ENCODE results near the gene LRMDA.
A peak's percentile ranks its signal among the peaks of the same experiment; 100 is the strongest.

LRMDA gene

GRCh38 chr10:75978213-75978612 is 546.8 kb downstream of the LRMDA start:
- TF ChIP-seq CTCF (IDR thresholded peaks at IDR 0.05; ENCODE audit: low read depth, low read length, missing control alignments): no peak
- no peak overlapping the region for H3K4me3 ChIP-seq (ENCODE audit: low read depth, low read length)
- in situ Hi-C loops (cut with HindIII; ENCODE audit: low sequenced_read_pairs): no loop called here
- no peak for DNase-seq (ENCODE audit: low read depth)

GRCh38 chr10:75980419-75981002 is 549.1 kb downstream of the LRMDA start:
- no peak for TF ChIP-seq CTCF (IDR thresholded peaks at IDR 0.05; ENCODE audit: low read depth, low read length, missing control alignments)
- in situ Hi-C loops (cut with HindIII; ENCODE audit: low sequenced_read_pairs): no loop called here
- no peak for DNase-seq (ENCODE audit: low read depth)
- no peak overlapping the region for H3K4me3 ChIP-seq (ENCODE audit: low read depth, low read length)

GRCh38 chr10:75982611-75983369 is 551.4 kb downstream of the LRMDA start:
- H3K4me3 ChIP-seq (ENCODE audit: low read depth, low read length): no peak overlapping the region
- DNase-seq (ENCODE audit: low read depth): peak; percentile 67
- TF ChIP-seq CTCF (IDR thresholded peaks at IDR 0.05; ENCODE audit: low read depth, low read length, missing control alignments): no peak
- in situ Hi-C loops (cut with HindIII; ENCODE audit: low sequenced_read_pairs): no loop called here

GRCh38 chr10:75984067-75984466 is 552.6 kb downstream of the LRMDA start:
- in situ Hi-C loops (cut with HindIII; ENCODE audit: low sequenced_read_pairs): no loop called here
- no peak for TF ChIP-seq CTCF (IDR thresholded peaks at IDR 0.05; ENCODE audit: low read depth, low read length, missing control alignments)
- no peak for DNase-seq (ENCODE audit: low read depth)
- H3K4me3 ChIP-seq (ENCODE audit: low read depth, low read length): no peak overlapping the region

- DNase-seq (ENCODE audit: low read depth): no peak
- TF ChIP-seq CTCF (IDR thresholded peaks at IDR 0.05; ENCODE audit: low read depth, low read length, missing control alignments): no peak
- in situ Hi-C loops (cut with HindIII; ENCODE audit: low sequenced_read_pairs): no loop called here
- no peak overlapping the region for H3K4me3 ChIP-seq (ENCODE audit: low read depth, low read length)
Observed at GRCh38 chr10:75987616-75988015, 556.2 kb downstream of the LRMDA start.

- DNase-seq (ENCODE audit: low read depth): no peak
- H3K4me3 ChIP-seq (ENCODE audit: low read depth, low read length): no peak overlapping the region
- in situ Hi-C loops (cut with HindIII; ENCODE audit: low sequenced_read_pairs): no loop called here
- TF ChIP-seq CTCF (IDR thresholded peaks at IDR 0.05; ENCODE audit: low read depth, low read length, missing control alignments): no peak
Observed at GRCh38 chr10:75994357-75995040, 563.1 kb downstream of the LRMDA start.

Data from astrocyte of the cerebellum (primary cell).